ENCODE results near the gene CHST8. TPM values are rescaled to one million over a fixed set of nuclear protein-coding genes. Genes with fewer than 3 reads are reported as not detected.

The CHST8 gene
- total RNA-seq, 1 donor from 2014 or later, result 3.0 TPM

DNA sequence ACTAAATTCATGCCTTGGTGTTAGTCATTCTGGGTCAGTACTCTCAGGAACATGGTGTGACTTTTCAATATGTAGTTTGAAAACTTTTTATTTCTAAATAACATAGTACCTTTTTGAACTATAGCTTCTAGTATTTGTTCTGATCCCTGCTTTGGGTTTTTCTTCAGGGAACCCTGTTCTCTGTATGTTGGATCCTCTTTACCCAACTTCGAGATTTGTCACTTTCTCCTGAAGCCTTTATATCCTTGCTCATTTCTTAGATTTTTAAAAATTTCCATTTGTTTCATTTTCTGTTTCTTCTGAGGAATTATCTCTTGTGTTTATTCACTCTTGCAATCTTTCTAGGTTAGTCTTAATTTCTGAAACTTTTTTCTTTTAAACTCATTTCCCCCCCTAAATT, 12.4 kb upstream of the CHST8 start:
- H3K4me3 Mint-ChIP-seq (ENCODE audit: low read depth), result no peak overlapping the region
- DNase-seq (ENCODE audit: low spot score, unreplicated experiment), result no peak
- H3K9me3 Mint-ChIP-seq (ENCODE audit: low read depth), result peaks cover 8% of the 10 kb centered on the region
- TF ChIP-seq, protein P1, sequence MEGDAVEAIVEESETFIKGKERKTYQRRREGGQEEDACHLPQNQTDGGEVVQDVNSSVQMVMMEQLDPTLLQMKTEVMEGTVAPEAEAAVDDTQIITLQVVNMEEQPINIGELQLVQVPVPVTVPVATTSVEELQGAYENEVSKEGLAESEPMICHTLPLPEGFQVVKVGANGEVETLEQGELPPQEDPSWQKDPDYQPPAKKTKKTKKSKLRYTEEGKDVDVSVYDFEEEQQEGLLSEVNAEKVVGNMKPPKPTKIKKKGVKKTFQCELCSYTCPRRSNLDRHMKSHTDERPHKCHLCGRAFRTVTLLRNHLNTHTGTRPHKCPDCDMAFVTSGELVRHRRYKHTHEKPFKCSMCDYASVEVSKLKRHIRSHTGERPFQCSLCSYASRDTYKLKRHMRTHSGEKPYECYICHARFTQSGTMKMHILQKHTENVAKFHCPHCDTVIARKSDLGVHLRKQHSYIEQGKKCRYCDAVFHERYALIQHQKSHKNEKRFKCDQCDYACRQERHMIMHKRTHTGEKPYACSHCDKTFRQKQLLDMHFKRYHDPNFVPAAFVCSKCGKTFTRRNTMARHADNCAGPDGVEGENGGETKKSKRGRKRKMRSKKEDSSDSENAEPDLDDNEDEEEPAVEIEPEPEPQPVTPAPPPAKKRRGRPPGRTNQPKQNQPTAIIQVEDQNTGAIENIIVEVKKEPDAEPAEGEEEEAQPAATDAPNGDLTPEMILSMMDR (IDR thresholded peaks at IDR 0.05; ENCODE audit: unreplicated experiment), result no peak
- H3K27ac Mint-ChIP-seq, result no peak overlapping the region
- H3K36me3 Mint-ChIP-seq (ENCODE audit: insufficient read depth), result no peaks in the 10 kb centered on the region
- peaks cover 36% of the 10 kb centered on the region for H3K27me3 Mint-ChIP-seq
- no peaks in the 10 kb centered on the region for H3K4me1 Mint-ChIP-seq (ENCODE audit: low read depth)

DNA sequence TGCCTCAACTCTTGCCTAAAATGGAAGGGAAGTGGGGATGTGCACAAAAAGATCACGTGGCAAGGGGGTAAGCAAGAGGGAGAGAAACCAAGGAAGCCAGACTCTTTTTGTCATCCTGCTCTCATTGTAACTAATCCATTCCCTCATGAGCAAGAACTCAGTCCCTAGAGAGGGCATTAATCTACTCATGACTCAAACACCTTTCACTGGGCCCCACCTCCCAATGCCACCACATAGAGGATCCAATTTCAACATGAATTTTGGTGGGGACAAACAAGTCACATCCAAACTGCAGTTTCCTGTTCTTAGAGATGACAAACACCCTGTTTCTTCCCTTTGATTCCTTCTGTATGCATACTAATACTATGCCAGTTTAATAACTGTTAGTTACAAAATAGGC, 11.2 kb upstream of the CHST8 start:
- H3K4me3 Mint-ChIP-seq (ENCODE audit: low read depth), result no peak overlapping the region
- no peak for DNase-seq (ENCODE audit: low spot score, unreplicated experiment)
- peaks cover 48% of the 10 kb centered on the region for H3K27me3 Mint-ChIP-seq
- TF ChIP-seq, protein P1 (IDR thresholded peaks at IDR 0.05; ENCODE audit: unreplicated experiment), result no peak
- H3K9me3 Mint-ChIP-seq (ENCODE audit: low read depth), result peaks cover 8% of the 10 kb centered on the region
- H3K36me3 Mint-ChIP-seq (ENCODE audit: insufficient read depth), result no peaks in the 10 kb centered on the region
- H3K27ac Mint-ChIP-seq, result no peak overlapping the region
- H3K4me1 Mint-ChIP-seq (ENCODE audit: low read depth), result no peaks in the 10 kb centered on the region

DNA sequence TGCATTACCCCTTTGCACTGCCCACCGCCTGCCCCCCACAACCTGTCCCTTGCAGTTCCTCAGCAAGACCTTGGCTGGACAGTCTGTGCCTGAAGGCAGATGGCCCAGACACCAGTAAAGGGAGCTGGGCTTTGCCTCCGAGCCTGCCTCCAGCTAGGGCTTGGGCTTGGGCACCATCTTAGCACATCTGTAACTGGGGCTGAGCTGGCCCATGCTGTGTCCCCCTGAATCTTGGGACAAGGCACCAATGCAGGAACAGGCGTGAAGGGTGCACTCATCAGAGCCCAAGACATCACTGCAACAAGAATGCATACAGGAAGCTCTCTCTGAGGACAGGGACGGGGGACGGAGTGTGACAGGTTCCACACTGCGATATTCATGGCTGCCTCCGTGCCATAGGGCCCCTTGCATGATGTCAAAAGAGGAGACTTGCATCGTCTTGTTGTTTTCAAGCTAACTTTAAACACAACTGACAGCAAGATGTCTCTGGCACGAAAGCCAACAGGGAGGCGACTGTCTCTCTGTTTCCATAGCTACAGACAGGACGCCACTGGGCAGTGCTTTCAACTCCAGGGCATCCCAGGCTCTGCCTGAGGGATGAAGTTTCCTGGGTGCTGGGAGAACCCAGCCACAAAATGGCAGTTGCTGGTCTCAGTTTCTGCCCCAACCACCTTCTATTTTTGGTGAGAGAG, 8.7 kb upstream of the CHST8 start:
- no peaks in the 10 kb centered on the region for H3K36me3 Mint-ChIP-seq (ENCODE audit: insufficient read depth)
- peaks cover 8% of the 10 kb centered on the region for H3K9me3 Mint-ChIP-seq (ENCODE audit: low read depth)
- no peak for DNase-seq (ENCODE audit: low spot score, unreplicated experiment)
- H3K27me3 Mint-ChIP-seq, result peaks cover 64% of the 10 kb centered on the region
- TF ChIP-seq, protein P1 (IDR thresholded peaks at IDR 0.05; ENCODE audit: unreplicated experiment), result no peak
- H3K4me3 Mint-ChIP-seq (ENCODE audit: low read depth), result no peak overlapping the region
- no peak overlapping the region for H3K27ac Mint-ChIP-seq
- no peaks in the 10 kb centered on the region for H3K4me1 Mint-ChIP-seq (ENCODE audit: low read depth)

DNA sequence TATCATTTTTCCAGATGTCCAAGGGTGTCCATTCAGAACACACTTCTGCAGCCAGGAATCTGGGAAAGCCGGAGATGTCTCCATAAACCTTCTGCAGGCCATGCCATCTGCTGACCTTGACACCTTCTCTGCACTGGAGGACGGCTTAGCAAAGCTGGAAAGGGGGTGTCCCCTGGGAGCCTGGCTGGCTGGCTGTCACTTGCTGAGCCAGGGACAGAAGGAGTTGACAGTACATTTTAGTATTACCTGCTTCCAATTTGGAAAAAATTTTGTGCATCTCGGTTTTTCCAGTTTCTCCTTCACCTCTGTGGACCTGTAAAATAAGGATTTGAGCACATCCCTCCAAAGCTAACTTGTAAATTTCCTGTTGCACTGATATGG, 8.1 kb upstream of the CHST8 start:
- H3K4me3 Mint-ChIP-seq (ENCODE audit: low read depth), result no peak overlapping the region

DNA sequence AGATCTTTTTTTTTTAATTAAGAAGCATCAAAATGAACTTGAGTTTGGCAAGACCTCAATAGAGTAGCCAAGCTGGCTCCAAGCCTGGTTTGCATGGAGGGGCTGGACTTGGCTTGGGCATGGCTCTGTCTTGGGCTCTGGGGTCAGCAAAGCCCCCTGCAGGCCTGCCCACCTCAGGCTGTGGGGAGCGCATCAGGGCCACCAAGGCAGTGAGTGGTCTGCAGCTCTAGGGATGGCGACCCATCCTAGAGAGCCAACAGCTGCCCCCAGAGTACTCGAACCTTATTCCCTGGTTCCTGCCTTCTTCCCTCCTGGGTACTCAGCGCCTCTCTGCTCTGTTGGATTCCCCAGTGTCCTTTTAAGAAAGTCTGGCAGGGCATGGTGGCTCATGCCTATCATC, 5.4 kb upstream of the CHST8 start:
- Mint-ChIP-seq H3K9me3 (ENCODE audit: low read depth) (no peaks in the 10 kb centered on the region), H3K27me3 (peaks cover 86% of the 10 kb centered on the region)
- TF ChIP-seq, protein P1 (IDR thresholded peaks at IDR 0.05; ENCODE audit: unreplicated experiment), result no peak

More for the DNA sequence above, 8.1 kb upstream of the CHST8 start:
- peaks cover 69% of the 10 kb centered on the region for H3K27me3 Mint-ChIP-seq
- no peak for DNase-seq (ENCODE audit: low spot score, unreplicated experiment)
- H3K9me3 Mint-ChIP-seq (ENCODE audit: low read depth), result peaks cover 8% of the 10 kb centered on the region
- TF ChIP-seq, protein P1 (IDR thresholded peaks at IDR 0.05; ENCODE audit: unreplicated experiment), result no peak
- no peaks in the 10 kb centered on the region for H3K36me3 Mint-ChIP-seq (ENCODE audit: insufficient read depth)
- H3K4me1 Mint-ChIP-seq (ENCODE audit: low read depth), result no peaks in the 10 kb centered on the region
- no peak overlapping the region for H3K27ac Mint-ChIP-seq

More for the DNA sequence above, 5.4 kb upstream of the CHST8 start:
- Mint-ChIP-seq H3K36me3 (ENCODE audit: insufficient read depth) (no peaks in the 10 kb centered on the region), H3K27ac (no peak overlapping the region), H3K4me1 (ENCODE audit: low read depth) (no peaks in the 10 kb centered on the region), H3K4me3 (ENCODE audit: low read depth) (no peak overlapping the region)
- no peak for DNase-seq (ENCODE audit: low spot score, unreplicated experiment)
